GM21447 (cell line): ENCODE measurements around the gene RSPRY1.

ENCODE experiments used
- ATAC-seq: cut with Tn5 transposase; IDR thresholded peaks from one replicate; pipeline ENCODE4 v1.9.1; 2021; ENCODE audit not compliant: unreplicated experiment

RSPRY1 gene

GRCh38 chr16:57216968-57217367, 30.8 kb downstream of the RSPRY1 start:
- ATAC-seq, result no peak

GRCh38 chr16:57223057-57223456, 36.9 kb downstream of the RSPRY1 start:
- no peak for ATAC-seq

- no peak for ATAC-seq
Measured at GRCh38 chr16:57224651-57225335, 38.7 kb downstream of the RSPRY1 start.

GRCh38 chr16:57225978-57226377, 39.8 kb downstream of the RSPRY1 start:
- ATAC-seq, result no peak

- ATAC-seq, result no peak
Measured at GRCh38 chr16:57226701-57227621, 40.8 kb downstream of the RSPRY1 start.

GRCh38 chr16:57229079-57229478, 43.0 kb downstream of the RSPRY1 start:
- ATAC-seq, result no peak

- ATAC-seq, result no peak
Measured at GRCh38 chr16:57231821-57232350, 45.8 kb downstream of the RSPRY1 start.

GRCh38 chr16:57233944-57234706, 48.0 kb downstream of the RSPRY1 start:
- ATAC-seq, result no peak

GRCh38 chr16:57234707-57235092, 48.6 kb downstream of the RSPRY1 start:
- no peak for ATAC-seq

GRCh38 chr16:57235128-57236021, 49.2 kb downstream of the RSPRY1 start:
- ATAC-seq, result no peak

- no peak for ATAC-seq
Measured at GRCh38 chr16:57236022-57236350, 49.9 kb downstream of the RSPRY1 start.

GRCh38 chr16:57238682-57239081, 52.6 kb downstream of the RSPRY1 start:
- ATAC-seq, result no peak

GRCh38 chr16:57239107-57239506, 53.0 kb downstream of the RSPRY1 start:
- no peak for ATAC-seq

GRCh38 chr16:57240851-57241250, 54.7 kb downstream of the RSPRY1 start:
- ATAC-seq, result no peak

- no peak for ATAC-seq
Measured at GRCh38 chr16:57242650-57243049, 56.5 kb downstream of the RSPRY1 start.

GRCh38 chr16:57244463-57244766, 58.3 kb downstream of the RSPRY1 start:
- ATAC-seq, result peak; percentile 33

GRCh38 chr16:57244767-57245471, 58.8 kb downstream of the RSPRY1 start, which contains the start of gene ARL2BP:
ARL2BP (plus strand) TSS chr16:57245259; CDS start chr16:57245368, 109 bp downstream.
- peak; percentile 95 for ATAC-seq

- peak; percentile 26 for ATAC-seq
Measured at GRCh38 chr16:57245472-57246113, 59.5 kb downstream of the RSPRY1 start.

- no peak for ATAC-seq
Measured at GRCh38 chr16:57251352-57251751, 65.2 kb downstream of the RSPRY1 start.
